IPS-NIHi11 (cell line): Measurements from ENCODE around the gene COPA.
A peak's percentile ranks its signal among the peaks of the same experiment; 100 is the strongest.
"Not testable (repeated sequence)": the region's sequence is repeated elsewhere in the genome, so short reads cannot be mapped to it uniquely, and the experiment has no call there.

Experiments used
- DNase-seq: peaks from one replicate; pipeline ENCODE4 v3.0.0; 2012; ENCODE audit warnings: mixed read lengths, low spot score

Gene COPA

DNA sequence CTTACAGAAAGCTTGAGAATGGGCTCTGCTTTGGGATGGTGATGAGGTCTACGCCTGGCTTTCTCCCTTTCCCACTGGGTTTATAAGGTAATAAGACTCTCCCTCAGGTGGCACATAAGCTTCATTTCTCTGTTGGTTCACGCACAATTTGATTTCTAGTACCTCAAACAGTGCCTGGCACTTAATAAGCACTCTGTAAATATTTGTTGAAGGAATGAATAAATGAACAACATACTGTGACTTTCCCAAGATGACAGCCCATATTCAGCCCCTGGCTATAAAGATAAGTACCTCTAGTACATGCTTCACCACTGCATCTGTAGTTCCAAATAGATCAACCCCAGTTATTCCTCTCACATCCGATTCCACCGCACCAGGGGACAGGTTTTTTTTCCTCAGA lies 17.8 kb downstream of the COPA start:
- no peak for DNase-seq

DNA sequence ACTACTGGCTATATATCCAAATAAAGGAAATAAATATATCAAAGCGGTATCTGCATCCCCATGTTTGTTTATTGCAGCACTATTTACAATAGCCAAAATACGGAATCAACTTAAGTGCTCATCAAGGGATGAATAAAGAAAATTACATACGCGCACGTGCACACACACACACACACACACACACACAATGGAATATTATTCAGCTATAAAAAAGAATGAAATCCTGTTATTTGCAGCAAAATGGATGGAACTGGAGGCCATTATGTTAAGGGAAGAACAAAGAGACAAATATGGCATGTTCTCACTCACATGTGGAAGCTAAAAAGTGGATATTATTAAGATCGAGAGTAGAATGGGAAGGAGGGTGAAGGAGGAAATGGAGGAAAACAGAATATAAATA lies 20.2 kb downstream of the COPA start:
- DNase-seq: no peak

DNA sequence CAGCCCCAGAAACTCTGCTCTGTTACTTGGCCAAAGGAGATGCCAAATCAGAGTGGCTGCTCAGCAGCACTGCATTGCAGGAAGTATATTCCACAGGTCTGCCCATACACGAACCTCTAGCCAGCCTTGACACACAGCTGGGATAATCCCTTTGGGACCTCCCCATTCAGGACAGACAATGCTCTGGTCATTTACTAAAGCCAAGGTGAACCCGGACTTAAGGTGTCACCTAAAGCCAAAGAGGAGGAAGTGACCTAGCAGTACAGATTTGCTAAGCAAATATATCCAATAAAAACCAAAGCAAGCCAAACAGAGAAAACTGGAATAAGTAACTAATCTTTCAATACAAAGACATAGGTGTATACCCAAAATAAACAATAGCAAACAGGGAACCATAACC lies 27.7 kb downstream of the COPA start:
- no peak for DNase-seq

DNA sequence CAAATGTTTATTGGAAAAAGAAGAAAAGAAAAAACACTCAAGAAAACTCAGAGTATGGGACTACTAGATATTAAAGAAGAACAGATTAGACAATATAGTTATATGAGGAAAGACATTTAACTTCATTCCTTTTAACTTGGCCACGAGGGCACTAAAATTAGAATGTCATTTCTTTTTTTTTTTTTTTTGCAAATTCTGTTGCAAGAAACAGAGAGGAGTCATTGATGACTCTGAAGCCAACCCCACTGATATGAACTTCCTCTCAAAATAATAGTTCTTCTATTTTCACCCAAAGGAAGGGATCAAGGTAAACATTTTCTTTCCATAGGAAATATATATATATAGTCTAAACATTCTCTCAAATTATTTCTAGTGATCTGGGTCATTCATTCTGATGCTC lies 33.5 kb downstream of the COPA start:
- DNase-seq: no peak

DNA sequence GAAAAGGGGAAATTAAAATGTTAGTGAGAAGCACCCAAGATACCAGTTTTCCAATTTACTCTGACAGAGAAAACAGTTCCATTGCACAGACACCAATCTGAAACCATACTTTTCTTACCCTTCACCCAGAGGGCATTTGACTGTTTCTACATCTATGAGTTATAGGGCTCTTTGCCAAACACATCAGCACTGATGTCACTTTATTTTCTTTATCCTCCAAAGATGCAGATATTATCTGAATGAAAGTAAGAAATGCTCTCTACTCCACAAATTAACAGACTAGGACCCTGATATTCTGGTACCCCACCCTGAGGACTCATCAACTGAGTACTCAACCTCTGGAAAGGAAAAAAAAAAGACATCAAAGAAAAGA lies 33.9 kb downstream of the COPA start:
- DNase-seq: no peak

DNA sequence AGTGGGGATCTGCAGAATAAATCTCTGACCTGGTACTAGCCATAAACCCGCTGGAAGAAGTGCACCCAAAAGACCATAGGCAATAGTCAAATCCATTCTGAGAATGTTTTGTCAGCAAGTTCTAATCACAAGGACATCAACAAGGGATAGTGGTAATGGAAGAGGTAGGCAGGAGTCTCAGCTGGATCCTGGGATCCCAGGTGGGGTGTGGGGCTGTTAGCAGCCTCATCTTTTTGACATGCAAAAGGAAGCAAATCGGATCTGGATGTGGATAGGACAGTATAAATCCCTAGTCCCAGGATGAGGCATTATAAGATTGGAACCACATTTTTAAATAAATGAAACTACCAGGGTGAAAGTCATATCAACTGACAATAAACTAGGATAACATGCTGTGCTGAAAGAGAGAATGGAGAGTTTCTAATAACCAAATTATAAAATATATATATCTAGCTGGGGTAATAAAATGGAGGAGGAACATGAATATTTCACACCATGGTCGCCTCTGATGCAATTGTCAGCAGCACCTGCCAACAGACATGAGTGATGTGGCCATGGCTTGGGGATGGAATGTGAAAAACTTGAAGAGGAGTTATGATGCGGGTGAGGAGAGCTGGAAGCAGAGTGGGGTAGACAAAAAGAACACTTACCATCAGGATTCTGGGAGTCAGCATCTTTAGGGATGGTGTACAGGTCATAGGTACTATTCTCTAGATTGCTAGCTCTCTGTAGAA lies 34.4 kb downstream of the COPA start:
- DNase-seq: peak; percentile 15

DNA sequence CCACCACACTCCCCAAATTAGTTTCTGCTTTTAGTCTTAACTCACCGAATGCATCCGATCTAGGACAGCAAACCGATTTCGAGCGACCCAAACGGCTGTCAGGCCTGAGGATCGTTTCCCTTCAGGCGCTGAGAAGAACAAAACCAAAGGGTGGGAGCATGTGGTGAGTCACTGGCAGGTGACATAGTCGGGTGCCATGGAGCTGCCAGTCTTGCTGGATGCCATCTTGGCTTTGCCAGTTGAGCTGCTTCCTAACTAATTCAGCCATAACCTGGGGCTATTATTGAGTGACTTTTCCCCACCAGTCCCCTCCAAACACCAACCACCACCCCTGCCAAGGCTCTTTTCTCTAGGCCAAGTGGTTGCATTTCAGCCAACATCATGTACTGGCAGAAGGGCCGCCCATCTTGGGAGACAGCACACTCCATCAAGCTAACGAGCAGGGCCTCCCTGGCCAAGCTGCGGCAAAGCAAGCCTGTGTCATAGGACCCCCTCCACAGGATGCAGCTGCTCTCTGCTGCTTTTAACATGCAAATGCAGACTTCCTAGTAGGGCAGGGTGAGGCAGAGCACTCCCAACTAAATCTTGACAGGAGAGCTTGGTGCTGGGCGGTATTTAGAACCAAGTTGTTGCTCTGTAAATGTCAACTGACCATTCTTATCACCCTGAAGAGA lies 35.8 kb downstream of the COPA start:
- peak; percentile 63 for DNase-seq

DNA sequence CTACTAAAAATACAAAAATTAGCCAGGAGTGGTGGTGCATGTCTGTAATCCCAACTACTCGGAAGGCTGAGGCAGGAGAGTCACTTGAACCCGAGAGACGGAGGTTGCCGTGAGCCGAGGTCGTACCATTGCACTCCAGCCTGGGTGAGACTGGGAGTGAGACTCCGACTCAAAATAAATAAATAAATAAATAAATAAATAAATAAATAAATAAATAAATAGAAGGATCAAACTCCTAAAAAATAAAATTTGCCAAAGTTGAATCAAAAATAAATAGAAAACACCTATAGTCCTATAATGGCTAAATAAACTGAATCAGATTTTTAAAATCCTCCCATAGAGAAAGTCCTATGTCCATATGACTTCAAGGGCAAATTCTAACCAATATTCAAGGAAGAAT lies 42.9 kb downstream of the COPA start:
- DNase-seq: no peak

DNA sequence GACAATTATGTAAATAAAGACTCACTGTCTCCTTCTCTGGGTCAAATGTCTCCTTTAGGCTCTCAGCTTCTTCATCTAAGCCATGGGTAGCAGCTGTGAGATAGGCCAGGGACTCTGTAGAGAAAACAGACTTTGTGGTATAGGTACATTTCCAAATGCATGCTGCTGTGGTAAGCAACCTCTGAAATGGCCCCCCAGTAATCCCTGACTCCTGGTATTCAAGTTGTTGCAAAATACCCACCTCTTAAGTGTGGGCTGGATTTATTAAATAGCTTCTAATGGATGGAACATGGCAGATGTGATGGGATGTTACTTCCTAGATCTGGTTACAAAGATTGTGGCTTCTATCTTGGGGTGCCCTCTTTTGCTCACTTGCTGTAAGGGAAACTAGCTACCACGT lies 47.0 kb downstream of the COPA start:
- no peak for DNase-seq

DNA sequence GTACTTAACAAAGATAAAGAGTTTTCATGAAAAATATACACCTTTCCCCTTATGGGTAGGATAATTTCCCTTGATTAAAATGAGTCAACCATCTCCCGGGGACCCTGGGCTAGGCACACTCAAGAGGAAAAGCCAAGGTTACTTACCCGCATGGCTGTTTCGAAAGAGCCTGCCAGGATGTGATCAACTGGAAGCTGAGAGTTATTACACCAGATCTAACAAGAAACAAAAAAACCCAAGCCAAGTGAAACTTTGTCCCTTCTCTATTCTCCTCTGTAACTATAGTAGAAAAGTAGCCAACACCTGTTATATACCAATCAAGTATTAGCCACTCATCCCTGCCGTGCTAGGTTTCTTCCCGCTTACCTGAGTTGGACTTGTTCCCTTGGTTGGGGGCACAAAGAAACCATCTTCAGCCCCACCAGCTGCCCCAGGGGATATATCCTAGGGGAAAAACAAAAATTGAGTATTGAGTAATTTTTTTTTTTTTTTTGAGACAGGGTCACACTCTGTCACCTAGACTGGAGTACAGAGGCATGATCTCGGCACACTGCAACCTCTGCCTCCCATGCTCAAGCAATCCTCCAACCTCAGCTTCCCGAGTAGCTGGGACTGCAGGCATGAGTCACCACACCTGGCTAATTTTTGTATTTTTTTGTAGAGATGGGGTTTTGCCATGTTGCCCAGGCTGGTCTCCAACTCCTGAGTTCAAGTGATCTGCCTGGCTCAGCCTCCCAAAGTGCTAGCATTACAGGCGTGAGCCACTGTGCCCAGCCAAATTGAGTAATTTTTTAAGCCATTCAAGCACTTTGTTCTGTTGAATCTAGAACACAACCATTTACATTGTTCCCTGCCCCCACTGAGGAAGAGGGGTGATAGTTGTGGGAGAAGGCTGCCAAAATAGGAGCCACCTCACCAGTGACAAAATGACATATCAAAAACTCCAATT lies 49.8 kb downstream of the COPA start:
- DNase-seq: no peak

DNA sequence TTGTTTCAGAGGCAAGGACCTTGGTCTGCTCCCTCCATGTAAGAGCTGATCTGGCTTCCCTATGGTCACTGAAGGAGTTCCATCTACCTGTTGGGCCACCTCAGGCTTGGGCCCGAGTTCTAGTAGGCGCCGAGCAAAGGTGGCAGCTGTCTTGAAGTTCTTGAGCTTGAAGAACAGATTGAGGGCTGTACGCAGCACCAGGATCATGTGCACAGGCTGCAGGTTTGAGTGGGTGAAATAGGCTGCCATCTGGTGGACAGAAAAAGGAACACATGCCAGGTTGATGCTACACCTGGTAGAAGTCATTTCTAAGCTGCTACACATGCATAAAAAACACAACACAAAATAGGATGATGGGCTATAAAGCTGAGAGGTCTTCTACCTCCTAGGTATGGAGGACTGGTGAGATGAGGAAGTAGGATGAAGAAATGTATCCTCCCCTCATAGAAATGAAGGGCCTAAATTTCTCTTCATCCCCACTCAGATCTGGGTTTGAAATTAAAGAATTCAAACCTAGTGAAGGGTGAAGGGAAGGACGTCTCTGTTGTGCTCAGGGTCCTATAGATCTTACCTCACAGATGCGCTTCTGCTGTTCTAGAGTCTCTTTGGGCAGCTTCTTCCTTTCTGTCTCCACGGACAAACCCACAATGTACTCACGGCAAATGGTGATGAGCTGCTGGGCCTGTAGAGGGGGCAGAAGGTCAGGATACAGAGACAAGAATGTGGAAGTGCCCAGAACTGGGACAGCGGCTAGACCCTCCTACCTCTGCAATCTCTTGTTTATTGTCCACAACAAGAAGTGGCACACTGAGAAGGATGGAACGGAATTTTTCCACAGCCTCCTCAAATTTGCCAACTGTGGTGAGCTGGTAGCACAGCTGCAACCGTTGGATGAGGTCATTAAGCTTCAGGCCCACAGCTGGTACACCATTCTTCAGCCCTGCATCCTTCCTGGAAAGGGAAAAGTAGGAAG lies 51.5 kb downstream of the COPA start:
- peak; percentile 72 for DNase-seq

DNA sequence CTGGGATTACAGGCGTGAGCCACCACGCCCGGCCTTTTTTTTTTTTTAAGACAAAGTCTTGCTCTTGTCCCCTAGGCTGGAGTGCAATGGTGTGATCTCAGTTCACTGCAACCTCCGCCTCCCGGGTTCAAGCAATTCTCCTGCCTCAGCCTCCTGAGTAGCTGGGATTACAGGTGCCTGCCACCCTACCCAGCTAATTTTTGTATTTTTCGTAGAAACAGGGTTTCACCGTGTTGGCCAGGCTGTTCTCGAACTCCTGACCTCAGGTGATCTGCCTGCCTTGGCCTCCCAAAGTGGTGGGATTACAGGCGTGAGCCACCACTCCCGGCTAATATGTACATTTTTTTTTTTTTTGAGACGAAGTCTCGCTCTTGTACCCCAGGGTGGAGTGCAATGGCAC lies 55.3 kb downstream of the COPA start:
- not testable (repeated sequence) for DNase-seq

DNA sequence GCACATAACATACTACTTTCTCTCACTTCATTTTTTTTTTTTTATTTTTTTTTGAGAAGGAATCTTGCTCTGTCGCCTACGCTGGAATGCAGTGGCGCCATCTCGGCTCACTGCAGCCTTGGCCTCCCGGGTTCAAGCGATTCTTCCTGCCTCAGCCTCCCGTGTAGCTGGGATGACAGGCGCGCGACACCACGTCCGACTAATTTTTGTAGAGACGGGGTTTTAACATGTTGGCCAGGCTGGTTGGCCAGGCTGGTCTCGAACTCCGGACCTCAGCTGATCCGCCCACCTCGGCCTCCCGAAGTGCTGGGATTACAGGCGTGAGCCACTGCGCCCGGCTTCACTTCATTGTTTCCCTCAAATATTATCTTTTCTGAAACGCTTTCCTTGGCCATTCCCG lies 57.5 kb downstream of the COPA start:
- DNase-seq: no peak

DNA sequence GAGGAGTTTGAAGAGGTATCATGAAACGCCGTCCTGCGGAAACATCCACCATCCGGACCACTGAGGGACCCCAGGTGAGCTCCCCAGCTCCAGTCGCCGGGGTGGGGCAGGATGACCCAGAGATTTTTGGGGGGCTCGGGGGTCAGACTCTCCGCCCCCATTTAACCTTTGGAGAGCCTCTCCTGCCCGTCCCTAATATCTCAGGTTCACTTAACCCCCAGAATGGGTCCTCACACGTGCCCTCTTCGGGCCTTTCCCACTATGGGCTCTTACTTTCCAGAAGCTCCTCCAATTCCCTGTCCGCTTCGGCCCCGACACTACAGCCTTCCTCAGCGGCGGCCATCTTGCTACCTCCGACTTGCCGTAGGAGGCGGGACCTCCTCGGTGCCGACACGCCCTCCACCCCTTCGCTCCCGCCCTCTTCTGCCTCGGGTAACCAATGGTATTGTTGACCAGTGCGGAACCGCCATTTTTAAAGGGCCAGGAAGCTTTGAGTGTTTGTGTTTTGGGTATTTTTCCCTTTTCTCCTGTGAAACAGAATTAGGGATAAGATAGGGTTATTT lies 58.2 kb downstream of the COPA start, which contains the start of gene PEX19:
TSS of gene PEX19 (minus strand) at position 352 of the 563 bp plus-strand sequence. CDS start at position 343, 9 bp downstream.
- DNase-seq: peak; percentile 98

DNA sequence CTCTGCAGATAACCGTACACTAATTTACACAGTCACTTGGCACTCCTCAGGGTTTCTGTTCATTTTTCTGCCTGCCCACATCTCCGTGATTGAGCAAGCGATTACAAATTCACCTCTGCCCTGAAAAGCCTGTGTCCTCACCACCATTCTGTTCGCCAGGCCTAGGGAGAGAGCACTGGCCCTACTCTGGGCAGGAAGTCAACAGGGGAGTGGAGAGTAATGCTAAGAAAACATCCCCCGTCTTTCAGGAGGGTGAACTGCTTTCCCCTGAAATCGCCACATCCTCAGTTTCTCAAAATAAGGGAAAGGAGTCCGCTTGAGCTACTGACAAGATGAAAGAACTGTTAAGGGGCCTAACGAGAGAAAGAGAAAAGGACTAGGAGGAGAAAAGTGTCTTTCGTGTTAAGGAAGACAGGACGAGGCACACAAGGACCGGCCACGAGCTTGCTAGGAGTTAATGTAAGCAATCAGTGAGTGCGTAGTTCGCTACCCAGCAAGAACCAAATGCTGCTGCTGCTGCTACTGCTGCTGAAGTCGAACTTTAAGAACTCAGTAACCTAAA lies 58.7 kb downstream of the COPA start:
- peak; percentile 22 for DNase-seq

DNA sequence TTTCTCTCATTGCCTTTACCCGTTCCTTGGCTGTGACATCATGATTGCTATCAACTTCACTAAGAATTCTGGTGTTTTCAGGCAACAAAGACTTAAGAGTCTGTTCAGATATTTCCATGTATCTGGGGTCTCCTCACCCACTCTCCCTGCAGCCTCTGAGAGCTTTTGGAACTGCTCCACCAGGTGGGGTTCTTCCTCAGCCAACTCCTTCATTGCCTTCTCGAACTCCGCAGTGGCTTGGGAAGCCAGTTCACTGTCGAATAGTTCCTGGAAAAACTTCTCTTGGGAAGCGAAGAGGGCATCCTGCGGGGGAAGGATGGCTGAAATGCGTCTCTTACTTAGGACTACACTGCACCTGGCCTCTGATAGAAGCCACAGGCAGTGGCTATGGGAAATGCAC lies 60.2 kb downstream of the COPA start:
- peak; percentile 28 for DNase-seq

DNA sequence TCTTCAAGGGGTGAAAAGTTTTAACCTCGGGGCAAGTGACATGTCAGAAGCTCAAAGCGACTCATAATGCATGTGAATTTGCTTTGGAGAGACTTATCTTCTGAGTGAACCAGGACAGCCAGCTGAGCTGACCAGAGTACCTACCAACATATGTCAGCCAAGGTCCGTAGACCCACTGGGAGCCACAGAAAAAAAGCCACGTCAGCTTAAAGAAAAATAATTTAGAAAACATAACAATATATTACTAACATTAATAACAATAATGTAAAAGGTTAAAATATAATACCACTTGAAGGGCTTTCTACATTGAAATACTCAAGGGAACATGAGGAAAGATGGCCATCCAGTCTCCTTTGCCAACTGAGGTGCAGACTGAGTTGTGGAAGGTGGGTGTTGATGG lies 65.1 kb downstream of the COPA start:
- no peak for DNase-seq

DNA sequence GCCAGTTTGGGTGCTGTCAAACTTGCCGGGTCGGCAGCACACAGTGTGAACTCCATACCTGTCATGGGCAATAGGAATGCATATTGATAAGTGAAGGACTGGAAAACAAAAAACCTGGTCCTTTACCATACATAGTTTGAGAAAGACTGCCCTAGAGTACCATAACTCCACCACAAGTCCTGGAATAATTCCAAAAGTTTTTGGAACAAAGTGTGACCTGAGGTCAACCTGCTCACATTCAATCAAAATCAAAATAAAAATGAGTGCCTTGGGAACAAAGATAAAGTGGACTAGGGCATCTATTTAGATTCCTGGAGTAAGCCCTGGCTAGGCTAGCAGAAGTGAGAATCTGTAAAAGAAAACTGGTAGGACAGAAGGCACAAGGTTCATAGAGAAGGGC lies 65.7 kb downstream of the COPA start:
- DNase-seq: no peak

DNA sequence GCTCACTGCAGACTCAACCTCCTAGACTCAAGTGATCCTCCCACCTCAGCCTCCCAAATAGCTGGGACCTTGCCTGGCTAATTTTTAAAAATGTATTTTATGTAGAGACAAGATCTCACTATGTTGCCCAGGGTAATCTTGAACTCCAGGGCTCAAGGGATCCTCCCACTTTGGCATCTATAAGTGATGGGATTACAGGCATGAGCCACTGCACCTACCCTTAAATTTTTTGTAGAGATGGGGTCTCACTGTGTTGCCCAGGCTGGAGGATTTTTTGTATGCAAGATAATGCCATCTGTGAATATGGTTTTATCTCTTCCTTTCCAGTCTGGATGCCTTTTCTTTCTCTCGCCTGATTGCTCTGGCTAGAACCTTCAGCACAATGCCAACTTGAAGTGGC lies 72.0 kb downstream of the COPA start:
- no peak for DNase-seq

DNA sequence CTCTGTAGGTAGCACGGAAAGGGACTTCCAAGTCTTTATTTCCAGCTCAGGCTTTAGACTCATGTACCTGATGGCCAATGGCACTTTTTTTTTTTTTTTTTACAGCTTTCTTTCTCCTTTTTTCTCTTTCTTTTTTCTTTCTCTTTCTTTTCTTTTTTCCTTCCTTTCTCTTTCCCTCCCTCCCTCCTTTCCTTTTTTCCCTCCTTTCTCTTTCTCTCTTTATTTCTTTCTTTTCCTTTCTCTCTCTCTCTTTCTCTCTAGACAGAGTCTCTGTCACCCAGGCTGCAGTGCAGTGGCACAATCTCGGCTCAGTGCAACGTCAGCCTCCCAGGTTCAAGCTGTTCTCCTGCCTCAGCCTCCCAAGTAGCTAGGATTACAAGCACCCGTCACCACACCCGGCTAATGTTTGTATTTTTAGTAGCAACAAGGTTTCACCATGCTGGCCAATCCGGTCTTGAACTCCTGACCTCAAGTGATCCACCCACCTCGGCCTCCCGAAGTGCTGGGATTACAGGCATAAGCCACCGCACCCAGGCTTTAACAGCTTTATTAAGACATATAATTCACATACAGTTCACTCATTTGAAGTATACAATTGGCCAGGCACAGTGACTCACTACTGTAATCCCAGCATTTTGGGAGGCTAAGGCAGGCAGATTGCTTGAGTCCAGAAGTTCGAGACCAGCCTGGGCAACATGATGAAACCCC lies 75.6 kb downstream of the COPA start:
- no peak for DNase-seq
